ENCODE data around the gene POTEF.
"Not testable (repeated sequence)": the region's sequence is repeated elsewhere in the genome, so short reads cannot be mapped to it uniquely, and the experiment has no call there.

DNA sequence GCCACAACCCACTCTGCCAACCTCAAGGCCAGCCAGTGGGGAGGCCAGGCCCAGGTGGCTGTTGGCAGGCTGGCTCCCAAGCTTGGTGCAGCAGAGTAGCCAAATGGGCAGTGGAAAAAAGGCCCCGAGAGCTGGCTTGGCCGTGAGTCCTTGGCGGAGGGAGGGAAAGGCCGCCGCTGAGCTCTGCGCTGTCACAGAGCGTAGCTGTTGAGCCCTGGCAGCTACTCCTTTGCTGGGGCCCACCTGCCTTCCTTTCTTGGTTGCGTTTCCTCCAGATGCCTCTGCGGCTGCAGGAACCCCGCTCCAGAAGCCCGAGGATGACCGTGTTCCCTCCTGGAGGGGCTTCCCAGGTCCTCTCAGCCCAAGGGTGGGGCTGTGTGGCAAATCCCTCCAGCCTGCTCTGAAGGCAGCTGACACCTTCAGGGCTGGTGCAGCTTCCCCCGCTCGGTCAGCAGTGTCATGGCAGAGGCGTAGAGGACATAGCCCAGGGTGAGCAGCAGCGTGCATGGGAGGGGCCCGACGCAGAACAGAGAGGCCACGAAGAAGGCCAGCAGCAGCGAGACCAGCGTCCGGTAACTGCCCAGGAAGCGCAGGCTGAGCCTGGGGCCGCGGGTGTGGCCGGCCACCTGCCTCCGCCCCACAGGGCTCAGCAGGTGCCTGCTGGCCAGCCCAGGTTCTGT lies 23.3 kb upstream of the POTEF start:
- TF ChIP-seq, protein P1, sequence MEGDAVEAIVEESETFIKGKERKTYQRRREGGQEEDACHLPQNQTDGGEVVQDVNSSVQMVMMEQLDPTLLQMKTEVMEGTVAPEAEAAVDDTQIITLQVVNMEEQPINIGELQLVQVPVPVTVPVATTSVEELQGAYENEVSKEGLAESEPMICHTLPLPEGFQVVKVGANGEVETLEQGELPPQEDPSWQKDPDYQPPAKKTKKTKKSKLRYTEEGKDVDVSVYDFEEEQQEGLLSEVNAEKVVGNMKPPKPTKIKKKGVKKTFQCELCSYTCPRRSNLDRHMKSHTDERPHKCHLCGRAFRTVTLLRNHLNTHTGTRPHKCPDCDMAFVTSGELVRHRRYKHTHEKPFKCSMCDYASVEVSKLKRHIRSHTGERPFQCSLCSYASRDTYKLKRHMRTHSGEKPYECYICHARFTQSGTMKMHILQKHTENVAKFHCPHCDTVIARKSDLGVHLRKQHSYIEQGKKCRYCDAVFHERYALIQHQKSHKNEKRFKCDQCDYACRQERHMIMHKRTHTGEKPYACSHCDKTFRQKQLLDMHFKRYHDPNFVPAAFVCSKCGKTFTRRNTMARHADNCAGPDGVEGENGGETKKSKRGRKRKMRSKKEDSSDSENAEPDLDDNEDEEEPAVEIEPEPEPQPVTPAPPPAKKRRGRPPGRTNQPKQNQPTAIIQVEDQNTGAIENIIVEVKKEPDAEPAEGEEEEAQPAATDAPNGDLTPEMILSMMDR (conservative IDR thresholded peaks at IDR 0.05; ENCODE audit: low read depth, low read length) = not testable (repeated sequence)
- TF ChIP-seq EZH2 (IDR thresholded peaks at IDR 0.05; ENCODE audit: borderline replicate concordance, low read depth, low read length, poor library complexity, severe bottlenecking) = not testable (repeated sequence)

Measured in A673 (cell line).